SK-N-SH (cell line): Measurements from ENCODE around the gene LTBP1.

ENCODE experiments used
- CHD2 ChIP-seq: fragments of 150-350 bp; IDR thresholded peaks from 2 replicates; pipeline ENCODE4 v1.6.1; 2018; ENCODE audit warnings: low read length; ENCODE audit not compliant: partially characterized antibody
- CTCF ChIP-seq: fragments of 200-600 bp; sonication (generic); IDR thresholded peaks from 2 replicates; pipeline ENCODE4 v1.6.1; 2017; ENCODE audit warnings: antibody characterized with exemption, mild to moderate bottlenecking, moderate library complexity
- GABPA ChIP-seq: IDR thresholded peaks from 2 replicates; pipeline ENCODE4 v1.4.0; 2012; ENCODE audit warnings: low read depth, mild to moderate bottlenecking
- JUND ChIP-seq: IDR thresholded peaks from 2 replicates; pipeline ENCODE4 v1.4.0; 2012
- POLR2AphosphoS5 ChIP-seq: IDR thresholded peaks from 2 replicates; pipeline ENCODE4 v1.6.1; 2012; ENCODE audit warnings: low read depth, low read length
- RCOR1 ChIP-seq: fragments of 150-350 bp; IDR thresholded peaks from 2 replicates; pipeline ENCODE4 v1.6.1; 2017; ENCODE audit warnings: antibody characterized with exemption, low read length
- SIN3A ChIP-seq: IDR thresholded peaks from 2 replicates; pipeline ENCODE4 v1.6.1; 2012; ENCODE audit warnings: low read depth, mild to moderate bottlenecking, low read length, moderate library complexity, borderline replicate concordance
- TEAD4 ChIP-seq: IDR thresholded peaks from 2 replicates; pipeline ENCODE4 v1.4.0; 2012; ENCODE audit warnings: mild to moderate bottlenecking, borderline replicate concordance; ENCODE audit not compliant: insufficient read depth
- USF1 ChIP-seq: IDR thresholded peaks from 2 replicates; pipeline ENCODE4 v1.4.0; 2012; ENCODE audit warnings: low read depth, borderline replicate concordance

- TF ChIP-seq CTCF (no peak), USF1 (no peak), RCOR1 (no peak), POLR2AphosphoS5 (no peak), JUND (no peak), GABPA (no peak), CHD2 (no peak), TEAD4 (no peak), SIN3A (no peak)
Observed at GRCh38 chr2:33220533-33220932, 273.8 kb downstream of the LTBP1 start.
